Measurements from ENCODE around the gene ACSL1.
A peak's percentile ranks its signal among the peaks of the same experiment; 100 is the strongest.
"Not testable (repeated sequence)": the region's sequence is repeated elsewhere in the genome, so short reads cannot be mapped to it uniquely, and the experiment has no call there.

The ACSL1 gene

GRCh38 chr4:184787766-184788503 lies 37.8 kb downstream of the ACSL1 start:
- DNase-seq (ENCODE audit: low spot score), result no peak

- no peak for DNase-seq (ENCODE audit: low spot score)
These were observed 40.0 kb downstream of the ACSL1 start for GRCh38 chr4:184785813-184786212.

- DNase-seq (ENCODE audit: low spot score), result peak; percentile 90
These were observed 41.0 kb downstream of the ACSL1 start for GRCh38 chr4:184784628-184785257.

- no peak for DNase-seq (ENCODE audit: low spot score)
These were observed 42.9 kb downstream of the ACSL1 start for GRCh38 chr4:184782731-184783373.

GRCh38 chr4:184779160-184779559 lies 46.6 kb downstream of the ACSL1 start:
- not testable (repeated sequence) for DNase-seq (ENCODE audit: low spot score)

GRCh38 chr4:184778325-184778724 lies 47.4 kb downstream of the ACSL1 start:
- no peak for DNase-seq (ENCODE audit: low spot score)

GRCh38 chr4:184776821-184777220 lies 48.9 kb downstream of the ACSL1 start:
- no peak for DNase-seq (ENCODE audit: low spot score)

GRCh38 chr4:184775854-184776555 lies 49.8 kb downstream of the ACSL1 start:
- no peak for DNase-seq (ENCODE audit: low spot score)

- no peak for DNase-seq (ENCODE audit: low spot score)
These were observed 51.6 kb downstream of the ACSL1 start for GRCh38 chr4:184774152-184774551.

GRCh38 chr4:184771416-184771815 lies 54.4 kb downstream of the ACSL1 start:
- DNase-seq (ENCODE audit: low spot score), result no peak

GRCh38 chr4:184769141-184769765 lies 56.5 kb downstream of the ACSL1 start:
- DNase-seq (ENCODE audit: low spot score), result peak; percentile 32

GRCh38 chr4:184768296-184768695 lies 57.5 kb downstream of the ACSL1 start:
- DNase-seq (ENCODE audit: low spot score), result no peak

- DNase-seq (ENCODE audit: low spot score), result no peak
These were observed 59.3 kb downstream of the ACSL1 start for GRCh38 chr4:184766446-184766845.

GRCh38 chr4:184765473-184766340 lies 60.1 kb downstream of the ACSL1 start:
- DNase-seq (ENCODE audit: low spot score), result no peak

GRCh38 chr4:184764601-184765000 lies 61.2 kb downstream of the ACSL1 start:
- no peak for DNase-seq (ENCODE audit: low spot score)

GRCh38 chr4:184763150-184763780 lies 62.5 kb downstream of the ACSL1 start:
- DNase-seq (ENCODE audit: low spot score), result no peak

GRCh38 chr4:184762100-184762499 lies 63.7 kb downstream of the ACSL1 start:
- DNase-seq (ENCODE audit: low spot score), result no peak

- no peak for DNase-seq (ENCODE audit: low spot score)
These were observed 65.1 kb downstream of the ACSL1 start for GRCh38 chr4:184760681-184761080.

- no peak for DNase-seq (ENCODE audit: low spot score)
These were observed 68.0 kb downstream of the ACSL1 start for GRCh38 chr4:184757810-184758209.

GRCh38 chr4:184756399-184756798 lies 69.4 kb downstream of the ACSL1 start:
- DNase-seq (ENCODE audit: low spot score), result no peak

- DNase-seq (ENCODE audit: low spot score), result no peak
These were observed 70.5 kb downstream of the ACSL1 start for GRCh38 chr4:184755278-184755677.

Data from cerebellar cortex (tissue), 1 donor.